Upper lobe of left lung (tissue), 4 donors: ENCODE results near the gene RECK.

Source experiments
- CTCF ChIP-seq, 6 experiments: fragments of 450-650 bp in 4 of 6; fragments of 200-600 bp in 2 of 6; sonication (generic) in 2 of 6; IDR thresholded peaks; one replicate each; pipeline ENCODE4 v1.5.1; 2016 to 2019; ENCODE audit warnings: antibody characterized with exemption in 6 of 6
- POLR2A ChIP-seq, 4 donors: fragments of 450-650 bp; IDR thresholded peaks; one replicate each; pipeline ENCODE4 v1.5.1; 2016 to 2017; ENCODE audit warnings: antibody characterized with exemption in 4 of 4, mild to moderate bottlenecking in 2 of 4

DNA sequence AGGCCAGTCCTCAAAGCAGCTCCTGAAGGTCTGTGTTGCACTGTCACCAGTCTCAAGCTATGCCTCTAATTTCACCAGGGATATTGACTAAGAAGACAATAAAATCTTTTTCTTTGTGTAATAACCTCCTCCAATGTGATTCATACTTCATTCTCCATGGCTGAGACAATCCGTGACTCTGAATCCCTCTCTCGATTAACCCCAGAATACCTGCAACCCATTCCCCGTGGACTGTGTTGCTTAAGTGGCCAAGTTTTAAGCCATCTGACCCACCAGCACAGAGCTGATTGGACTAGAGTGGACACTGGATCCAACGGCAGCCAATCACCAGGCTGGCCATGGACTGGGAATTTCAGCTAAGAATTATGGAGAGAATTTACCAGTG, 127.1 kb downstream of the RECK start:
- TF ChIP-seq POLR2A (IDR thresholded peaks at IDR 0.05): peak in 1 of 4 donors; percentile 19
- TF ChIP-seq CTCF (IDR thresholded peaks at IDR 0.05): no peak
